DOHH2 (cell line): ENCODE results near the gene EMILIN3.

Experiments
- CTCF ChIP-seq: fragments of 200-600 bp; sonication (generic); IDR thresholded peaks from one replicate; pipeline ENCODE4 v1.5.1; 2014; ENCODE audit warnings: antibody characterized with exemption, mild to moderate bottlenecking, low read depth, low read length; ENCODE audit not compliant: poor library complexity, severe bottlenecking
- EZH2phosphoT487 ChIP-seq: fragments of 200-600 bp; sonication (generic); IDR thresholded peaks from 2 replicates; pipeline ENCODE4 v1.6.1; 2017; ENCODE audit warnings: borderline replicate concordance, mild to moderate bottlenecking, antibody characterized with exemption, low read length, moderate library complexity, mixed read lengths

- TF ChIP-seq CTCF (no peak), EZH2phosphoT487 (no peak)
Observed at GRCh38 chr20:41334443-41335421, 31.9 kb downstream of the EMILIN3 start.
